Neural progenitor cell (in vitro differentiated cells): Measurements from ENCODE around the gene NKG7. TPM values are rescaled to one million over a fixed set of nuclear protein-coding genes. Genes with fewer than 3 reads are reported as not detected.

ENCODE experiments used
- DNase-seq: peaks from one replicate; pipeline ENCODE4 v3.0.0-alpha.2; 2016; ENCODE audit warnings: low spot score
- H2AFZ ChIP-seq: fragments of 200-600 bp; sonication (generic); replicated peaks from 2 replicates; pipeline ENCODE4 v1.6.1; 2016; ENCODE audit warnings: antibody characterized with exemption
- H3F3A ChIP-seq: fragments of 200-600 bp; sonication (generic); 2 replicates; pipeline ENCODE4 v1.6.1; 2016; ENCODE audit warnings: antibody characterized with exemption, low read depth
- H3K27ac ChIP-seq: fragments of 200-600 bp; sonication (generic); 2 replicates; pipeline ENCODE4 v1.5.1; 2016; ENCODE audit warnings: mild to moderate bottlenecking
- H3K27me3 ChIP-seq: fragments of 200-600 bp; sonication (generic); 2 replicates; pipeline ENCODE4 v1.6.1; 2016; ENCODE audit warnings: mild to moderate bottlenecking, moderate library complexity
- H3K36me3 ChIP-seq: fragments of 200-600 bp; sonication (generic); 2 replicates; pipeline ENCODE4 v1.5.1; 2016
- H3K4me1 ChIP-seq: fragments of 200-600 bp; sonication (generic); 2 replicates; pipeline ENCODE4 v1.6.1; 2016; ENCODE audit warnings: mixed run types
- H3K4me2 ChIP-seq: fragments of 200-600 bp; sonication (generic); 2 replicates; pipeline ENCODE4 v1.6.1; 2016
- H3K4me3 ChIP-seq: fragments of 200-600 bp; sonication (generic); 2 replicates; pipeline ENCODE4 v1.5.1; 2016
- H3K79me2 ChIP-seq: fragments of 200-600 bp; sonication (generic); 2 replicates; pipeline ENCODE4 v1.6.1; 2016; ENCODE audit warnings: low read depth
- H3K9ac ChIP-seq: fragments of 200-600 bp; sonication (generic); 2 replicates; pipeline ENCODE4 v1.6.1; 2016
- H3K9me3 ChIP-seq: fragments of 200-600 bp; sonication (generic); 2 replicates; pipeline ENCODE4 v1.5.1; 2016; ENCODE audit warnings: low read depth
- H4K20me1 ChIP-seq: fragments of 200-600 bp; sonication (generic); 2 replicates; pipeline ENCODE4 v1.6.1; 2016; ENCODE audit warnings: low read depth
- H3K27ac Mint-ChIP-seq: 3 replicates; pipeline ENCODE4 v1.8.0; 2021; ENCODE audit warnings: mixed read lengths
- H3K27me3 Mint-ChIP-seq: 2 replicates; pipeline ENCODE4 v1.8.0; 2022; ENCODE audit warnings: low read depth, mild to moderate bottlenecking, inconsistent platforms, moderate library complexity, mixed read lengths; ENCODE audit not compliant: insufficient read depth
- H3K36me3 Mint-ChIP-seq: 3 replicates; pipeline ENCODE4 v1.8.0; 2021; ENCODE audit warnings: mixed read lengths
- H3K4me1 Mint-ChIP-seq: 3 replicates; pipeline ENCODE4 v1.8.0; 2021; ENCODE audit warnings: mixed read lengths
- H3K4me3 Mint-ChIP-seq: 3 replicates; pipeline ENCODE4 v1.8.0; 2021; ENCODE audit warnings: mild to moderate bottlenecking, moderate library complexity, mixed read lengths
- H3K9me3 Mint-ChIP-seq: 3 replicates; pipeline ENCODE4 v1.8.0; 2020; ENCODE audit warnings: mixed read lengths
- CTCF ChIP-seq: fragments of 200-600 bp; sonication (generic); IDR thresholded peaks from 2 replicates; pipeline ENCODE4 v1.5.1; 2017; ENCODE audit warnings: antibody characterized with exemption, mild to moderate bottlenecking
- EZH2 ChIP-seq: fragments of 200-600 bp; sonication (generic); IDR thresholded peaks from 2 replicates; pipeline ENCODE4 v1.6.1; 2017; ENCODE audit warnings: antibody characterized with exemption, mild to moderate bottlenecking, moderate library complexity
- EZH2phosphoT487 ChIP-seq: fragments of 200-600 bp; sonication (generic); IDR thresholded peaks from 2 replicates; pipeline ENCODE4 v1.6.1; 2017; ENCODE audit warnings: antibody characterized with exemption
- total RNA-seq: library from RNA; depleted of rRNA; stranded (reverse); fragments of >200 nt; gene quantifications from 2 replicates; pipeline ENCODE4 v1.2.3, GENCODE V29; 2015; ENCODE audit warnings: low replicate concordance

The NKG7 gene
- total RNA-seq, 1 donor from 2014 or later: not detected

GRCh38 chr19:51331716-51332115 lies 40.7 kb downstream of the NKG7 start:
- no peaks in the 10 kb centered on the region for H3K36me3 ChIP-seq
- H4K20me1 ChIP-seq: no peaks in the 10 kb centered on the region
- H3K9me3 Mint-ChIP-seq: peaks cover 2% of the 10 kb centered on the region
- no peaks in the 10 kb centered on the region for H3F3A ChIP-seq
- no peaks in the 10 kb centered on the region for H3K4me1 ChIP-seq
- H3K4me3 Mint-ChIP-seq: no peak overlapping the region
- no peak overlapping the region for H3K4me3 ChIP-seq
- TF ChIP-seq EZH2 (no peak), EZH2phosphoT487 (no peak), CTCF (no peak)
- no peak overlapping the region for H2AFZ ChIP-seq
- no peaks in the 10 kb centered on the region for H3K79me2 ChIP-seq
- no peak overlapping the region for H3K27ac ChIP-seq
- H3K27me3 ChIP-seq: peaks cover 7% of the 10 kb centered on the region
- H3K27me3 Mint-ChIP-seq: peaks cover 5% of the 10 kb centered on the region
- peaks cover 19% of the 10 kb centered on the region for H3K36me3 Mint-ChIP-seq
- DNase-seq: no peak
- H3K4me2 ChIP-seq: no peak overlapping the region
- no peak overlapping the region for H3K9ac ChIP-seq
- H3K9me3 ChIP-seq: no peaks in the 10 kb centered on the region
- peaks cover 2% of the 10 kb centered on the region for H3K4me1 Mint-ChIP-seq
- no peak overlapping the region for H3K27ac Mint-ChIP-seq

GRCh38 chr19:51331193-51331592 lies 41.3 kb downstream of the NKG7 start:
- Histone ChIP-seq H3K27me3 (peaks cover 7% of the 10 kb centered on the region), H3K4me2 (no peak overlapping the region), H3F3A (no peaks in the 10 kb centered on the region), H3K9me3 (no peaks in the 10 kb centered on the region), H3K79me2 (no peaks in the 10 kb centered on the region), H3K4me3 (no peak overlapping the region), H4K20me1 (no peaks in the 10 kb centered on the region), H3K4me1 (no peaks in the 10 kb centered on the region), H3K27ac (no peak overlapping the region), H2AFZ (no peak overlapping the region), H3K9ac (no peak overlapping the region), H3K36me3 (no peaks in the 10 kb centered on the region)
- Mint-ChIP-seq H3K27me3 (peaks cover 5% of the 10 kb centered on the region), H3K9me3 (peaks cover 2% of the 10 kb centered on the region), H3K4me3 (no peak overlapping the region), H3K36me3 (peaks cover 19% of the 10 kb centered on the region), H3K4me1 (peaks cover 2% of the 10 kb centered on the region), H3K27ac (no peak overlapping the region)
- no peak for DNase-seq
- TF ChIP-seq CTCF: no peak

GRCh38 chr19:51330366-51330765 lies 42.1 kb downstream of the NKG7 start:
- Histone ChIP-seq H3K9me3 (no peaks in the 10 kb centered on the region), H3K4me2 (no peak overlapping the region), H3K36me3 (no peaks in the 10 kb centered on the region), H3K4me3 (no peak overlapping the region), H3F3A (no peaks in the 10 kb centered on the region), H3K9ac (no peak overlapping the region), H3K79me2 (no peaks in the 10 kb centered on the region), H3K27ac (no peak overlapping the region), H3K27me3 (peaks cover 7% of the 10 kb centered on the region), H3K4me1 (no peaks in the 10 kb centered on the region), H2AFZ (no peak overlapping the region), H4K20me1 (no peaks in the 10 kb centered on the region)
- Mint-ChIP-seq H3K36me3 (peaks cover 26% of the 10 kb centered on the region), H3K4me3 (no peak overlapping the region), H3K27ac (no peak overlapping the region), H3K4me1 (peaks cover 2% of the 10 kb centered on the region), H3K27me3 (peaks cover 7% of the 10 kb centered on the region), H3K9me3 (peaks cover 2% of the 10 kb centered on the region)
- no peak for TF ChIP-seq CTCF
- TF ChIP-seq EZH2phosphoT487: no peak
- no peak for TF ChIP-seq EZH2
- DNase-seq: no peak

- H3K36me3 ChIP-seq: no peaks in the 10 kb centered on the region
- no peak overlapping the region for H3K27ac ChIP-seq
- H3K4me3 ChIP-seq: no peak overlapping the region
- Mint-ChIP-seq H3K4me1 (peaks cover 2% of the 10 kb centered on the region), H3K27ac (no peak overlapping the region), H3K36me3 (peaks cover 26% of the 10 kb centered on the region), H3K9me3 (peaks cover 2% of the 10 kb centered on the region), H3K27me3 (peaks cover 7% of the 10 kb centered on the region), H3K4me3 (no peak overlapping the region)
- no peak overlapping the region for H3K9ac ChIP-seq
- H3K4me1 ChIP-seq: no peaks in the 10 kb centered on the region
- H3K9me3 ChIP-seq: no peaks in the 10 kb centered on the region
- no peak for TF ChIP-seq EZH2
- no peak for TF ChIP-seq CTCF
- TF ChIP-seq EZH2phosphoT487: no peak
- H3K79me2 ChIP-seq: no peaks in the 10 kb centered on the region
- H2AFZ ChIP-seq: no peak overlapping the region
- no peak for DNase-seq
- no peaks in the 10 kb centered on the region for H4K20me1 ChIP-seq
- H3K4me2 ChIP-seq: no peak overlapping the region
- H3F3A ChIP-seq: no peaks in the 10 kb centered on the region
- H3K27me3 ChIP-seq: peaks cover 7% of the 10 kb centered on the region
These were observed 43.0 kb downstream of the NKG7 start for GRCh38 chr19:51329411-51329810.
